Measurements from ENCODE around the gene GEN1.

GRCh38 chr2:17798338-17798737 is 44.4 kb downstream of the GEN1 start:
- TF ChIP-seq CTCF (IDR thresholded peaks at IDR 0.05) (no peak), EP300 (IDR thresholded peaks at IDR 0.05) (no peak)

Measured in upper lobe of left lung (tissue), 4 donors.